ENCODE data around the gene L3MBTL1.
A peak's percentile ranks its signal among the peaks of the same experiment; 100 is the strongest.
"Not testable (repeated sequence)": the region's sequence is repeated elsewhere in the genome, so short reads cannot be mapped to it uniquely, and the experiment has no call there.

L3MBTL1 gene

DNA sequence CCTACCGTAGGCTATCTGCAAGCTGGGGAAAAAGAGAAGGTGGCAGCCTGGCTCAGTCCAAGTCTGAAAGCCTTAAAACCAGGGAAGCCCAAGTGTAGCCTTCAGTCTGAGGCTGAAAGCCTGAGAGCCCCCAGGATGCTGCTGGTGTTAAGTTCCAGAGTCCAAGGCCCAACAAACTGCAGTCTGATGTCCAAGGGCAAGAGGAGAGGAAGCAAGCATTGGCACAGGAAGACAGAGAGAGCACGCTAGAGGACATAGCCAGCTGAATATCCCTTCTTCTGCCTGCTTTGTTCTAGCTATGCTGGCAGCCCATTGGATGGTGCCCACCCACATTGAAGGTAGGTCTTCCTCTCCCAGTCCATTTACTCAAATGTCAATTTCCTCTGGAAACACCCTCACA, 12.1 kb upstream of the L3MBTL1 start:
- H3K4me3 ChIP-seq (ENCODE audit: low read depth, low read length): no peak overlapping the region
- TF ChIP-seq, protein P1, sequence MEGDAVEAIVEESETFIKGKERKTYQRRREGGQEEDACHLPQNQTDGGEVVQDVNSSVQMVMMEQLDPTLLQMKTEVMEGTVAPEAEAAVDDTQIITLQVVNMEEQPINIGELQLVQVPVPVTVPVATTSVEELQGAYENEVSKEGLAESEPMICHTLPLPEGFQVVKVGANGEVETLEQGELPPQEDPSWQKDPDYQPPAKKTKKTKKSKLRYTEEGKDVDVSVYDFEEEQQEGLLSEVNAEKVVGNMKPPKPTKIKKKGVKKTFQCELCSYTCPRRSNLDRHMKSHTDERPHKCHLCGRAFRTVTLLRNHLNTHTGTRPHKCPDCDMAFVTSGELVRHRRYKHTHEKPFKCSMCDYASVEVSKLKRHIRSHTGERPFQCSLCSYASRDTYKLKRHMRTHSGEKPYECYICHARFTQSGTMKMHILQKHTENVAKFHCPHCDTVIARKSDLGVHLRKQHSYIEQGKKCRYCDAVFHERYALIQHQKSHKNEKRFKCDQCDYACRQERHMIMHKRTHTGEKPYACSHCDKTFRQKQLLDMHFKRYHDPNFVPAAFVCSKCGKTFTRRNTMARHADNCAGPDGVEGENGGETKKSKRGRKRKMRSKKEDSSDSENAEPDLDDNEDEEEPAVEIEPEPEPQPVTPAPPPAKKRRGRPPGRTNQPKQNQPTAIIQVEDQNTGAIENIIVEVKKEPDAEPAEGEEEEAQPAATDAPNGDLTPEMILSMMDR (IDR thresholded peaks at IDR 0.05; ENCODE audit: low read depth, low read length, missing control alignments): no peak
- no peak for DNase-seq (ENCODE audit: low read depth)
- in situ Hi-C loops (cut with HindIII; ENCODE audit: low sequenced_read_pairs): no loop called here

- DNase-seq (ENCODE audit: low read depth); H3K4me3 ChIP-seq (ENCODE audit: low read depth, low read length); in situ Hi-C loops (cut with HindIII; ENCODE audit: low sequenced_read_pairs): not testable (repeated sequence)
Observed at GRCh38 chr20:43502021-43502420, 5.5 kb upstream of the L3MBTL1 start.

- in situ Hi-C loops (cut with HindIII; ENCODE audit: low sequenced_read_pairs): no loop called here
- no peak overlapping the region for H3K4me3 ChIP-seq (ENCODE audit: low read depth, low read length)
- TF ChIP-seq, protein P1 (IDR thresholded peaks at IDR 0.05; ENCODE audit: low read depth, low read length, missing control alignments): no peak
- no peak for DNase-seq (ENCODE audit: low read depth)
Observed at GRCh38 chr20:43506238-43506637, 1.3 kb upstream of the L3MBTL1 start.

- no peak for DNase-seq (ENCODE audit: low read depth)
- TF ChIP-seq, protein P1 (IDR thresholded peaks at IDR 0.05; ENCODE audit: low read depth, low read length, missing control alignments): no peak
- in situ Hi-C loops (cut with HindIII; ENCODE audit: low sequenced_read_pairs): no loop called here
- peak overlapping the region; percentile 55 for H3K4me3 ChIP-seq (ENCODE audit: low read depth, low read length)
Observed at GRCh38 chr20:43508106-43508505, 609 bp downstream of the L3MBTL1 start.

DNA sequence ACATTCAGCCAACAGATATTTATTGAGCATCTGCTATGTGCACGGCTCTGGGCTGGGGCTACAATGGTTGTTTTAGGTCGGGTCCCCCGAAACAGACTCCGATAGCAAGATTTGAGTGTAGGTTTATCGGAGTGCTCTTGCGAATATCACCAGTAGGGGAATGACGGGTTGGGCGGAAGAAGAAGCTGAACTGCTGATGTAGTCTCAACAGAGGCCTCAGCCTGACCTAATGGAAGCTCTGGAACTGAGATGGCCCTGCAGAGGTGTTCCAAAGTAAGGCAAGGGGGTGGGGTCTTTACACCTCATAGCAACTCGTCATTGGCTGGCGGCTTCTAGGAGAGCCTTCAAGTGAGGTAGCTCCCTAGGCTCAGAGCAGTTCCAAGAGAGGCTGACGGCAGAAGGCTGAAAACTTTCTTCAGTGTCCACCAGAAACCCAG, 1.1 kb downstream of the L3MBTL1 start:
- H3K4me3 ChIP-seq (ENCODE audit: low read depth, low read length): peak overlapping the region; percentile 55
- in situ Hi-C loops (cut with HindIII; ENCODE audit: low sequenced_read_pairs): no loop called here
- TF ChIP-seq, protein P1 (IDR thresholded peaks at IDR 0.05; ENCODE audit: low read depth, low read length, missing control alignments): peak; percentile 22
- no peak for DNase-seq (ENCODE audit: low read depth)

- H3K4me3 ChIP-seq (ENCODE audit: low read depth, low read length): no peak overlapping the region
- DNase-seq (ENCODE audit: low read depth): no peak
- TF ChIP-seq, protein P1 (IDR thresholded peaks at IDR 0.05; ENCODE audit: low read depth, low read length, missing control alignments): no peak
- in situ Hi-C loops (cut with HindIII; ENCODE audit: low sequenced_read_pairs): no loop called here
Observed at GRCh38 chr20:43511879-43512278, 4.4 kb downstream of the L3MBTL1 start.

DNA sequence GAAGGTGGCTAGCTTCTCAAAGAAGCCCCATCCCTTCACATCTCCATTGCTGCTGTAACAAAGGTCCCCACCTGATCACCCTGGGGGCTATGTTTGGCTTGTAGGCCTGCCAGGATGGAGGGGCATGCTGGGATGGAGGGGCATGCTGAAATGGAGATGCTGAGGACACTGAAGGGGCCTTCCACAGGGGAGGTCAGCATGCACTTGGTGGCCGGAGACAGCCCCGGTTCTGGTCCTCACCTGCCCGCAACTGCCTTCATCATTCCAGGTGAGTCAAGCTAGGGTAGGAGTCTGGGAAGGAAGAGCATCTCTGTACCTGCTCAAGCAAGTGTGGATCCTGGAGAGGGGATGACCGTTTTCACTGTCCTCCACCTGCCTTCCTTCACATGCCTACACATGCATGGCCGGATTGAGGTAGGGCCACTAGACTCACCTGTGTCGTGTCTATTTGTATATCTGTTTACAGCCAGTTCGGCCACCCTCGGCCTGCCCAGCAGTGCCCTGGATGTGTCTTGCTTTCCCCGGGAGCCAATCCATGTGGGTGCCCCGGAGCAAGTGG, 6.0 kb downstream of the L3MBTL1 start:
- TF ChIP-seq, protein P1 (IDR thresholded peaks at IDR 0.05; ENCODE audit: low read depth, low read length, missing control alignments): no peak
- in situ Hi-C loops (cut with HindIII; ENCODE audit: low sequenced_read_pairs): no loop called here
- peak overlapping the region; percentile 60 for H3K4me3 ChIP-seq (ENCODE audit: low read depth, low read length)
- no peak for DNase-seq (ENCODE audit: low read depth)

All from astrocyte of the cerebellum (primary cell).